ENCODE data around the gene VPS51.

The VPS51 gene

DNA sequence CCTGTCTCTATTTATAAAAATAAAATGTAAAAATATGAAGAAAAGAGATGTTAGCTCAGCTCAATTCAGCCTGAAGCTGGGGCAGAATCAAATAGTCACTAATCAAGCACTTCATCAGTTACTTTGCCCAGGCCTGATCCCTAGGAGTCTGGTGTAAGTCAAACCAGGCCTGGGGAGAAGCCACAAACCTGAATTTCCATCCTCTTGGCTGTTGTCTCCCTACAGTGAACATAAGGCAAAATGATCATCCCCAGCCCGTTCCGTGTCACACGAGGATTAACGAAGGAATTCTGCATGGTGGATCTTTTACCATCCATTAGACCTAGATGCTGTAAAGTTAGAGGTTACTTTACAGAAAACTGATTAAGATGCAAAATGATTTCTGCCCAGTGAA is 31.2 kb upstream of the VPS51 start:
- TF ChIP-seq, protein P1, sequence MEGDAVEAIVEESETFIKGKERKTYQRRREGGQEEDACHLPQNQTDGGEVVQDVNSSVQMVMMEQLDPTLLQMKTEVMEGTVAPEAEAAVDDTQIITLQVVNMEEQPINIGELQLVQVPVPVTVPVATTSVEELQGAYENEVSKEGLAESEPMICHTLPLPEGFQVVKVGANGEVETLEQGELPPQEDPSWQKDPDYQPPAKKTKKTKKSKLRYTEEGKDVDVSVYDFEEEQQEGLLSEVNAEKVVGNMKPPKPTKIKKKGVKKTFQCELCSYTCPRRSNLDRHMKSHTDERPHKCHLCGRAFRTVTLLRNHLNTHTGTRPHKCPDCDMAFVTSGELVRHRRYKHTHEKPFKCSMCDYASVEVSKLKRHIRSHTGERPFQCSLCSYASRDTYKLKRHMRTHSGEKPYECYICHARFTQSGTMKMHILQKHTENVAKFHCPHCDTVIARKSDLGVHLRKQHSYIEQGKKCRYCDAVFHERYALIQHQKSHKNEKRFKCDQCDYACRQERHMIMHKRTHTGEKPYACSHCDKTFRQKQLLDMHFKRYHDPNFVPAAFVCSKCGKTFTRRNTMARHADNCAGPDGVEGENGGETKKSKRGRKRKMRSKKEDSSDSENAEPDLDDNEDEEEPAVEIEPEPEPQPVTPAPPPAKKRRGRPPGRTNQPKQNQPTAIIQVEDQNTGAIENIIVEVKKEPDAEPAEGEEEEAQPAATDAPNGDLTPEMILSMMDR (IDR thresholded peaks at IDR 0.05; ENCODE audit: low read depth, low read length): no peak
- H3K4me3 ChIP-seq (ENCODE audit: low read depth, low read length): no peak overlapping the region

DNA sequence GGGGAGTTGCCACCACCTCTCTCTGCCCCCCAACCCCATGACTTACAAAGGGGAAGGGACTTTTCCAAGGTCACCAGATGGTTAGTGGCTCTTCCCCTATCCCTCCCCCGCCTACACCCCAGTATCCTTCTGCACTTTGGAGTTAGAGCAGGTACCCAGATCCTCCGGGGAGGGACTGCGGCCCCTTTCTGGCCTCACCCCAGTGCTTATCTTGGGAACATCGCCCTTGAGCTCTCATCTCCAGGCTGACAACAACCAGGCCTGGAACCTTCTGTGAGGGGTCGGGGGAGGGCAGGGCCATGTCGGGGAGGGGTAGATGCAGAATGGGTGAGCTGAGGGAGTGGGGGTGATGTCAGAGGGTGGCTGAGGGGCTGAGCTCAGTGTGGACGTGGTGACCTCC is 30.2 kb upstream of the VPS51 start:
- TF ChIP-seq, protein P1 (IDR thresholded peaks at IDR 0.05; ENCODE audit: low read depth, low read length): no peak
- H3K4me3 ChIP-seq (ENCODE audit: low read depth, low read length): no peak overlapping the region

DNA sequence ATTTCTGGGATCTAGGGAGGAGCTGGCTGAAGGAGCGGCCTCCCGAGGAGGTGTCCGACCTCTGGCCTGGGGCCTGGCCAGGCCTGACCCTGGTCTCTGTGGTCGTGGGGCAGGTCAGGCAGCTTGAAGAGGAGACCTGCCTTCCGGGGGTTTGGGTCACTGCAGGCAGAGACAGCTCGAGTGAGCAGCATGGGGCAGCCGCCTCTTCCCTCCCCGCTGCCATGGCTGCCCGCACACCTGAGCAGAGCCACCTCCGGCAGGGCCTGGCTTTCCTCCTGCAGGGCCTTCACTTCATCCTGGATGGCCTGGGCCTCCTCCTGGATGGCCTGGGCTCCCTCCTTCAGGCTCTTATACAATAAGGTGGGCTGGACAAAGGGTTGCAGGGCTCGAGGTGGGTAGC is 29.7 kb upstream of the VPS51 start:
- H3K4me3 ChIP-seq (ENCODE audit: low read depth, low read length): no peak overlapping the region
- TF ChIP-seq, protein P1 (IDR thresholded peaks at IDR 0.05; ENCODE audit: low read depth, low read length): no peak

DNA sequence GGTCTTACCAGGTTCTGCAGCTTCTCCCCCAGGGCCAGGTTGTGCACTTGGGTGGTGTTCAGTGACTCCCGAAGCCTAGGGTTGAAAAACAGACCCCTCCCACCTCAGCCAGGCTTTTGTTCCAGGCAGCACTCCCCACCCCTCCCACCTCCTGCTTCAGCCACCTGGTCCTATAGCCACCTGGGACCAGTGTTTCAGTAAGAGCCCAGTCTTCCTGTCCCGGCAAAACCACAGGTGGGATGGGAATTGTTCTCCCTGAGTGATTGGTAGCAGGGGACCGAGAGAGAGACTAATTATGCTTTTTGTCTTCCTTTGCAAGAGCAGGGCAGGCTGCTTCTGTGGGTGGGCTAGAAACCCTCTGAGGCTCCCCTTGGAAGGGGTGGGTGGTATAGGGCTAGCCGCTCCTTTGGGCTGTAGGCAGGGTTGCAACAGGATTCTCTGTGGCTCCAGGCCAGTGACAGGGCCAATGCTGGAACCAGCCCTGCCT is 29.2 kb upstream of the VPS51 start:
- TF ChIP-seq, protein P1 (IDR thresholded peaks at IDR 0.05; ENCODE audit: low read depth, low read length): no peak
- H3K4me3 ChIP-seq (ENCODE audit: low read depth, low read length): no peak overlapping the region

DNA sequence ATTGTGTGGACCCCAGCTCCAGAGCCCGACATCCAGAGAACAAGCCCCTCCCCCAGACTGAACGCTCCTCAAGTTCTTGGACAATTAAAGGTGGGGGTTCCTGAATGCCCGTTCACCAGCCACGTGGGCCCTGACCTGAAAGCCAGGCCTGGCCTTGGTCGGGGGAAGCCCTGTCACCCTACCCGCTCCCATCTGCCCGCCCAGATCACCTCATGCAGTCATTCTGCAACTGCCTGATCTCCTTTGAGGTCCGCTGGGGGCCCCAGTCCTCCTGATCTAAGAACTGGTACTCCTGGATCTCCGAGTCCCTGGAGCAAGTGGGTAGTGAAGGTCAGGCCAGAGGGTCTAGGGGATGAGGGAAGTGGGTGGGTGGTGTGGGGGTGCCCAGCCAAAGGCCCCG is 28.6 kb upstream of the VPS51 start:
- TF ChIP-seq, protein P1 (IDR thresholded peaks at IDR 0.05; ENCODE audit: low read depth, low read length): no peak
- H3K4me3 ChIP-seq (ENCODE audit: low read depth, low read length): no peak overlapping the region

DNA sequence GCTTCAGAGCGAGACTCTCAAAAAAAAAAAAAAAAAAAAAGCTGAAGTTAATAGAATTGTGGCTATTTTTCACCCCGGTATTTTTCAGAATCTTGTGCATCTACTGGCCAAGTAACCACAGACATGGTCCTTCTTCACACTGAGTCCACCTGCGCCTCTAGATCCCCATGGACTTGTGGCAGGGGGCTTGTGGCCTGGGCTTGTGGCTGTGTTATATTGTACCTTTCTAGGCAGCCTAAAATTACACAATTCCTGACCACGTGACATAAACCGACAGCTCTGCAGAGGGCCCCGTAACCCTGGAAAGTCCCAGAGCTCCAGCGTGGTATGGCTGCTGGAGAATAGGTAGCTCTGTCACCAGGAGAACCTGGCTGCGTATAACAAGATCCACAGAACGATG is 26.8 kb upstream of the VPS51 start:
- no peak overlapping the region for H3K4me3 ChIP-seq (ENCODE audit: low read depth, low read length)
- TF ChIP-seq, protein P1 (IDR thresholded peaks at IDR 0.05; ENCODE audit: low read depth, low read length): no peak

DNA sequence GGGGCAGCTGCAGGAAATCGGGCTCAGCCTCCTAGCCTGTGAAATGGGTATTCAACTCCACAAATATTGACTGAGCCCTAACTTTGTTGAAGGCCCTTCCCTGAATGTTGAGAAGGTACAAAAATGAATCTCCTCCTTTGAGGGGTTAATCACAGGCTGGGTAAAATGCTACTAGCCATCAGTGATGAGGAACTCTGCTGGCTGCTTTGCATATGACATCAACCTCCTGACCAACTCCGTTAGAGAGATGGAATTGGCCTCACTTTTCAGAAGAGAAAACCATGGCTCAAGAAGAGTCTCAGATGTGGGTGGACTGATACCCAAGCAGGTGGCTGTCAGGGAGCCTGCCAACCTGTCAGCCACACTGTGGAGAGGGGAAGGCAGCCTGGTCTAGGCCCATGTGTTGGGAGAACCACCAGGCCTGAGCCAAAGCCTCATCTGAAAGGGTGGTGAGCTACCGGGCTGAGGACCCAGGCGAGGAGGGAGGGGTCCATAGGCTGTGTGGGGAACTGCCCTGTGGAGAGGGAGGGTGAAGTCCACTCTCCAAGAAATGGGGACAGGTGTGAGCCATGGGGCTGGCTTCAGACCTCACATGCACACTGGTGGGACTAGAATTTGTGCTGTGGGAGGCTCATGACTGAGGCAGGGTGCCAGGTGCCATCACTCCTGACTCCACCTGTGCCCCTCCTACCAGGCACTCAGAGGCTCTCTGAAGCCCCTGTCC is 23.9 kb upstream of the VPS51 start:
- TF ChIP-seq, protein P1 (IDR thresholded peaks at IDR 0.05; ENCODE audit: low read depth, low read length): no peak
- no peak overlapping the region for H3K4me3 ChIP-seq (ENCODE audit: low read depth, low read length)

Measured in WI38 (cell line).